K562 (cell line): Measurements from ENCODE around the gene PTBP3. TPM values are rescaled to one million over a fixed set of nuclear protein-coding genes. Genes with fewer than 3 reads are reported as not detected.

Experiments
- ATAC-seq: fragments of 200-7000 bp; cut with Tn5 transposase; 3 replicates; pipeline ENCODE4 v1.9.1; 2020; ENCODE audit warnings: moderate library complexity
- BruUV-seq: library from RNA; stranded (reverse); fragments of 400-500 nt; replicated peaks from 2 replicates; lab custom pipeline; 2021; lab: Mats Ljungman, UMichigan
- CTCF ChIA-PET: fragments of 300-600 bp; formaldehyde crosslinking; extraction: SDS; loops from one replicate; lab custom pipeline; 2021; ENCODE audit warnings: low intra/inter-chr PET ratio; lab: Yijun Ruan, JAX
- POLR2A ChIA-PET: fragments of 300-600, 350-650 bp; sonication (Branson Sonifier 250); formaldehyde crosslinking; extraction: SDS; loops from one replicate; lab custom pipeline; 2021; ENCODE audit warnings: antibody characterized with exemption, inconsistent platforms; lab: Yijun Ruan, JAX
- DNase-seq, 4 experiments: peaks; one replicate each; pipeline versions ENCODE4 v3.0.0 to v3.0.0-alpha.2; 2011 to 2018; ENCODE audit warnings: low spot score in 3 of 4, mixed read lengths in 3 of 4; ENCODE audit errors: extremely low read depth in 1 of 4
- FAIRE-seq: peaks from 2 replicates; lab custom pipeline; 2011; peaks lifted over from hg19 to GRCh38; lab: Jason Lieb, UNC
- H2AFZ ChIP-seq: 2 replicates; pipeline ENCODE4 v1.6.0; 2011; ENCODE audit warnings: low read depth, low read length, control low read depth, inconsistent platforms
- H3K27ac ChIP-seq: fragments of 200-600 bp; 3 replicates; pipeline ENCODE4 v1.8.0; 2011; ENCODE audit warnings: low read depth, mild to moderate bottlenecking, control low read depth, inconsistent platforms, low read length, moderate library complexity, mixed read lengths; ENCODE audit errors: extremely low read depth
- H3K27me3 ChIP-seq, 2 experiments: fragments of 300-600 bp in 1 of 2; 2 replicates in 1 of 2; 3 replicates in 1 of 2; pipeline versions ENCODE4 v1.6.0 to v1.8.0; 2011; ENCODE audit warnings: inconsistent platforms in 2 of 2, low read length in 2 of 2, mild to moderate bottlenecking in 1 of 2, mixed read lengths in 1 of 2, moderate library complexity in 1 of 2; ENCODE audit not compliant: control insufficient read depth in 2 of 2, insufficient read depth in 2 of 2
- H3K36me3 ChIP-seq: fragments of 300-600 bp; 3 replicates; pipeline ENCODE4 v1.8.0; 2011; ENCODE audit warnings: mild to moderate bottlenecking, low read length, inconsistent platforms; ENCODE audit not compliant: control insufficient read depth, insufficient read depth
- H3K4me1 ChIP-seq, 2 experiments: fragments of 200-600 bp in 1 of 2; replicated peaks in 1 of 2; 2 replicates in 1 of 2; 3 replicates in 1 of 2; pipeline versions ENCODE4 v1.5.1 to v1.8.0; 2011; ENCODE audit warnings: inconsistent platforms in 2 of 2, low read length in 2 of 2, mild to moderate bottlenecking in 1 of 2, mixed read lengths in 1 of 2, moderate library complexity in 1 of 2; ENCODE audit not compliant: control insufficient read depth in 2 of 2, insufficient read depth in 2 of 2
- H3K4me2 ChIP-seq: 2 replicates; pipeline ENCODE4 v1.6.1; 2011; ENCODE audit warnings: low read length, control low read depth, inconsistent platforms, mixed read lengths; ENCODE audit not compliant: insufficient read depth
- H3K4me3 ChIP-seq: fragments of 200-600 bp; sonication (generic), shearing (Covaris generic); 2 replicates; pipeline ENCODE4 v1.5.1; 2016; ENCODE audit warnings: control low read depth, inconsistent platforms
- H3K79me2 ChIP-seq: fragments of 200-600 bp; 3 replicates; pipeline ENCODE4 v1.8.0; 2011; ENCODE audit warnings: low read length, inconsistent platforms; ENCODE audit not compliant: control insufficient read depth, insufficient read depth
- H3K9ac ChIP-seq, 2 experiments: 2 replicates each; pipeline versions ENCODE4 v1.6.0 to v1.6.1; 2011; ENCODE audit warnings: low read depth in 2 of 2, low read length in 2 of 2, control low read depth in 1 of 2, inconsistent platforms in 1 of 2, mild to moderate bottlenecking in 1 of 2, mixed read lengths in 1 of 2; ENCODE audit not compliant: insufficient read depth in 1 of 2
- H3K9me1 ChIP-seq: one replicate; pipeline ENCODE4 v1.6.0; 2011; ENCODE audit warnings: inconsistent platforms, mild to moderate bottlenecking, low read length, moderate library complexity; ENCODE audit not compliant: control insufficient read depth, insufficient read depth
- H3K9me3 ChIP-seq: replicated peaks from 2 replicates; pipeline ENCODE4 v1.5.1; 2011; ENCODE audit warnings: low read depth, low read length, inconsistent platforms; ENCODE audit not compliant: control insufficient read depth, insufficient read depth
- H4K20me1 ChIP-seq: replicated peaks from 2 replicates; pipeline ENCODE4 v1.6.1; 2011; ENCODE audit warnings: low read length, inconsistent platforms, mixed read lengths; ENCODE audit not compliant: control insufficient read depth, insufficient read depth
- ETV6 ChIP-seq, 3 experiments: fragments of 150-350 bp in 1 of 3; sonication (generic) in 1 of 3; formaldehyde crosslinking in 1 of 3; IDR thresholded peaks; 2 replicates each; pipeline versions ENCODE4 v1.6.1 to v1.8.0; 2014 to 2022; ENCODE audit warnings: borderline replicate concordance in 2 of 3, low read depth in 2 of 3, antibody characterized with exemption in 1 of 3, low read length in 1 of 3, mild to moderate bottlenecking in 1 of 3, missing genetic modification reagents in 1 of 3
- HMGN3 ChIP-seq: IDR thresholded peaks from 2 replicates; pipeline ENCODE4 v1.6.1; 2011; ENCODE audit warnings: borderline replicate concordance, low read depth, mild to moderate bottlenecking, mixed read lengths, low read length; ENCODE audit not compliant: insufficient read length; ENCODE audit errors: extremely low read depth
- POLR2H ChIP-seq: IDR thresholded peaks from 2 replicates; pipeline ENCODE4 v1.6.1; 2016; ENCODE audit warnings: missing genetic modification characterization, low read depth, mild to moderate bottlenecking, control low read depth, missing compliant biosample characterization, moderate library complexity
- PTBP1 ChIP-seq: fragments of 200-400 bp; formaldehyde crosslinking; IDR thresholded peaks from 2 replicates; pipeline ENCODE4 v1.6.1; 2017; ENCODE audit warnings: low read depth, low read length
- STAT5B ChIP-seq: fragments of 250-450 bp; sonication (Bioruptor Pico); IDR thresholded peaks from 2 replicates; pipeline ENCODE4 v1.8.0; 2021; ENCODE audit warnings: mild to moderate bottlenecking, inconsistent platforms
- TFAM ChIP-seq: fragments of 250-450 bp; sonication (Bioruptor Pico); conservative IDR thresholded peaks from 2 replicates; pipeline ENCODE4 v1.5.0; 2021; ENCODE audit warnings: mild to moderate bottlenecking, moderate library complexity
- ZKSCAN3 ChIP-seq: fragments of 250-450 bp; sonication (Bioruptor Pico); IDR thresholded peaks from 2 replicates; pipeline ENCODE4 v1.4.0; 2020
- ZNF398 ChIP-seq: fragments of 250-450 bp; sonication (Bioruptor Pico); IDR thresholded peaks from 2 replicates; pipeline ENCODE4 v1.8.0; 2021; ENCODE audit warnings: moderate library complexity, mild to moderate bottlenecking, inconsistent platforms
- ZNF444 ChIP-seq: fragments of 250-450 bp; sonication (Bioruptor Pico); IDR thresholded peaks from 2 replicates; pipeline ENCODE4 v1.4.0; 2020; ENCODE audit warnings: mild to moderate bottlenecking, moderate library complexity
- WGBS: fragments of 100-300 bp; shearing (Covaris generic); methylation state at CpG from one replicate; pipeline ENCODE4 v1.1.6; 2016; ENCODE audit warnings: low coverage, mixed read lengths; ENCODE audit not compliant: insufficient coverage; ENCODE audit errors: missing lambda C conversion rate; 5-methylcytosine and 5-hydroxymethylcytosine counted together
- in situ Hi-C: fragments of 300-500 bp; cut with MboI; formaldehyde crosslinking; loops from 4 replicates; pipeline ENCODE4 v1.15.0; 2018; ENCODE audit warnings: inconsistent platforms, mixed read lengths
- intact Hi-C: fragments of 100-400 bp; cut with micrococcal nuclease; formaldehyde crosslinking; loops from 2 replicates; pipeline ENCODE4 v1.14.2; 2022
- polyA plus RNA-seq, 8 experiments: library from polyadenylated mRNA; depleted of rRNA in 4 of 8; stranded (reverse) in 5 of 8; unstranded in 3 of 8; fragments of >200 nt; fragmentation: Nextera tagmentation in 2 of 8; fragmentation: Illumina TruSeq in 1 of 8; extraction: Ambion mirVana in 2 of 8; extraction: Trizol in 1 of 8; gene quantifications; 2 replicates each; pipeline versions ENCODE4 v1.2.1 to v1.2.3, GENCODE V29; 2011 to 2014; ENCODE audit warnings: inconsistent platforms in 1 of 8, missing spikeins in 1 of 8
- total RNA-seq, 7 experiments: library from RNA; depleted of rRNA in 6 of 7; stranded (reverse); fragments of >200 nt in 6 of 7; fragmentation: Illumina TruSeq in 2 of 7; extraction: Trizol in 2 of 7; gene quantifications; 2 replicates each; pipeline versions ENCODE4 v1.2.1 to v1.2.3, GENCODE V29; 2011 to 2021; ENCODE audit warnings: low replicate concordance in 1 of 7
- TF ChIP-seq, protein P1 (sequence below): sonication (generic); formaldehyde crosslinking; IDR thresholded peaks from 2 replicates; pipeline ENCODE4 v1.8.0; 2022; ENCODE audit warnings: mild to moderate bottlenecking, missing genetic modification reagents
- TF ChIP-seq, protein P2 (sequence below): fragments of 250-450 bp; sonication (Bioruptor Pico); IDR thresholded peaks from 2 replicates; pipeline ENCODE4 v1.5.0; 2021; ENCODE audit warnings: mild to moderate bottlenecking, moderate library complexity

Gene PTBP3
- total and polyA plus RNA-seq, 9 of the 15 experiments (the other 6 are each of a cell fraction or from before 2014, with no cell fraction given), result 22.4 to 132 (median 68.0) TPM

GRCh38 chr9:112252194-112252593 is 81.2 kb downstream of the PTBP3 start (continued):
- TF ChIP-seq ZNF444 (CRISPR knock-in tag) (no peak), STAT5B (CRISPR knock-in tag) (no peak), POLR2H (tag) (no peak), PTBP1 (no peak)
- TF ChIP-seq, protein P1, sequence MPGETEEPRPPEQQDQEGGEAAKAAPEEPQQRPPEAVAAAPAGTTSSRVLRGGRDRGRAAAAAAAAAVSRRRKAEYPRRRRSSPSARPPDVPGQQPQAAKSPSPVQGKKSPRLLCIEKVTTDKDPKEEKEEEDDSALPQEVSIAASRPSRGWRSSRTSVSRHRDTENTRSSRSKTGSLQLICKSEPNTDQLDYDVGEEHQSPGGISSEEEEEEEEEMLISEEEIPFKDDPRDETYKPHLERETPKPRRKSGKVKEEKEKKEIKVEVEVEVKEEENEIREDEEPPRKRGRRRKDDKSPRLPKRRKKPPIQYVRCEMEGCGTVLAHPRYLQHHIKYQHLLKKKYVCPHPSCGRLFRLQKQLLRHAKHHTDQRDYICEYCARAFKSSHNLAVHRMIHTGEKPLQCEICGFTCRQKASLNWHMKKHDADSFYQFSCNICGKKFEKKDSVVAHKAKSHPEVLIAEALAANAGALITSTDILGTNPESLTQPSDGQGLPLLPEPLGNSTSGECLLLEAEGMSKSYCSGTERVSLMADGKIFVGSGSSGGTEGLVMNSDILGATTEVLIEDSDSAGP (CRISPR knock-in tag), result no peak

- Histone ChIP-seq H3K9me1 (no peaks in the 10 kb centered on the region), H3K79me2 (no peaks in the 10 kb centered on the region; the same call in 2 of the 3 replicates), H2AFZ (no peak overlapping the region), H3K9ac (no peak overlapping the region), H4K20me1 (no peaks in the 10 kb centered on the region), H3K4me2 (no peak overlapping the region), H3K4me1 (no peaks in the 10 kb centered on the region), H3K27ac (no peak overlapping the region), H3K36me3 (peaks cover 57% of the 10 kb centered on the region), H3K4me3 (no peak overlapping the region), H3K27me3 (no peaks in the 10 kb centered on the region), H3K9me3 (no peaks in the 10 kb centered on the region)
- in situ Hi-C loops, result no loop called here
- FAIRE-seq (no peak), ATAC-seq (no peak), DNase-seq (no peak)
- POLR2A ChIA-PET, result no interaction called here
- intact Hi-C loops, result no loop called here
- 100% methylated on average over 1 of the region's 1 CpG for WGBS
- no TSS peak for BruUV-seq
- CTCF ChIA-PET, result interaction anchor here (1.4 kb wide), 1 partner anchor 9 kb away, joined by 3 read pairs; no protein-coding TSS in a partner anchor
- TF ChIP-seq, protein P2, sequence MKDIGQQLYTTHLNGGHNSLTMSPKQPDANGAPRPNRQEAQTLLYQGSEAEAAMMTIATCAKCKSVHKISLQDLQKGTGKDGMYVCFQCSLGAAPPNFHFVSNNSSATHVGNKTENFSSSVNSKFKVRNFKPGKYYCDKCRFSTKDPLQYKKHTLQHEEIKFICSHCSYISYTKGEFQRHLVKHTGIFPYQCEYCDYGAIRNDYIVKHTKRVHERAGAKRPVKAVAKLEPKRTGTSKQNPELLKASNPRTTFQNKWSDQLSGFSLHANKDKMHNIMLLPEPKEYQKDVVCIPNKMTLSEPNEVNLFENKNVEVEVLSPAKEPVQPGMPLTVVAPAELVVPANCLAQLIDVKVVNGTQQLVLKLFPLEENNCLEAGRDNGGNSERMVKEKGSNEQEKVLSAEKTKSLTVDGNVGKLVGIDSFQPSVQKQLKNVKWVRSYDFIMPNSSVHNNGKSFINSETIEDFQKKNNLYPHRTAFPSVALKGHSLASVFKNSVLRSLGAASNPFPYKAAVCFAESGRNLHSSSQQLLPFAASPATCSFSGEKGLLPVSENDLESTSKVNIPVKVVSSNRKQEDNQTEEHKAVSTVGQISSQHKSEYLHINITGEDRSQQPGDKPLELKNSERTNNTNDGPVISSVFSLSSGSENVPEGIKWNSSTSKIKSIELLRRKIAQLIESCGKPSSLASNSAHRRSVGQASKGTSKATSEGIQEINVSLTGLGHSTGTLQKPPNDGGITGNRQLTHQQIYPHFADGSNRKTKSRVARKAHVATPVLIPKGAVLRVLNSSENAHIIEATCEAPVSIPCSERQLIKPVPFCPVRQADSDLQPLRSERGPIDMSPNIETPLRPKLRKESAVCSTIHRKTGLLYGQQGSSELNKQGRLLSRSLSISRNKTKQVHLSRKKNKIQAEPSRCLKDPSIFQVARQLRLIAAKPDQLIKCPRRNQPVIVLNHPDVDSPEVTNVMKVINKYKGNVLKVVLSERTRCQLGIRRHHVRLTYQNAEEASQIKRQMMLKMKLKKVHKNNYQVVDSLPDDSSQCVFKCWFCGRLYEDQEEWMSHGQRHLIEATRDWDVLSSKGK, result no peak
- no peak for TF ChIP-seq TFAM (CRISPR knock-in tag)
- TF ChIP-seq ZNF398 (CRISPR knock-in tag), result no peak
- no peak for TF ChIP-seq ZKSCAN3
- TF ChIP-seq ETV6 (IDR thresholded peaks at IDR 0.05; ENCODE audit: borderline replicate concordance in 1 of 2, low read depth in 2 of 2, low read length in 1 of 2), result no peak
- TF ChIP-seq ETV6 (CRISPR knock-in tag; IDR thresholded peaks at IDR 0.05; ENCODE audit: borderline replicate concordance), result no peak
- no peak for TF ChIP-seq HMGN3
These were observed 84.1 kb downstream of the PTBP3 start for GRCh38 chr9:112249277-112249676.
